ENCODE measurements around the gene HP.
"Not testable (repeated sequence)": the region's sequence is repeated elsewhere in the genome, so short reads cannot be mapped to it uniquely, and the experiment has no call there.

DNA sequence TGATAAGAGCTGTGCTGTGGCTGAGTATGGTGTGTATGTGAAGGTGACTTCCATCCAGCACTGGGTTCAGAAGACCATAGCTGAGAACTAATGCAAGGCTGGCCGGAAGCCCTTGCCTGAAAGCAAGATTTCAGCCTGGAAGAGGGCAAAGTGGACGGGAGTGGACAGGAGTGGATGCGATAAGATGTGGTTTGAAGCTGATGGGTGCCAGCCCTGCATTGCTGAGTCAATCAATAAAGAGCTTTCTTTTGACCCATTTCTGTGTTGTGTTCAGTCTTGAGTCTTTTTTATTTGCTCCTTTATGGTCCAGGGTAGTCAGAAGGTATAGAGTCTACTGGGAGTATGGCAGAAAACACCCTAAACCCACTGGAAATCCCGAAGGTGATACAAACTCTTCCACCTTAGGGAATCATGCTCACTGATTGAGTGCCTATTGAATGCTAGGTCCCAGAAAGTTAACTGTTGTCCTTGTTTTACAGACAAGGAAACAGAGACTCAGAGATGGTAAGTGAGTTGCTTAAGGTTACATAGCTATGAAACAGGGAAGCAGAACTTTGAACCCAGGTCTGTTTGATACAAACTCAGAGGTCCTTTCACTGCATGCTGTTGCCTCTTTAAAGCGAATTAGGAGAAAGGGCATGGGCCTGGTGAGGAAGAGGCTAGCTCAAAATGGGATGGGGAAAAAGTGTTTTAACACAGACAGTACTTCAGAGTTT lies 22.8 kb downstream of the HP start:
- TF ChIP-seq, protein P1, sequence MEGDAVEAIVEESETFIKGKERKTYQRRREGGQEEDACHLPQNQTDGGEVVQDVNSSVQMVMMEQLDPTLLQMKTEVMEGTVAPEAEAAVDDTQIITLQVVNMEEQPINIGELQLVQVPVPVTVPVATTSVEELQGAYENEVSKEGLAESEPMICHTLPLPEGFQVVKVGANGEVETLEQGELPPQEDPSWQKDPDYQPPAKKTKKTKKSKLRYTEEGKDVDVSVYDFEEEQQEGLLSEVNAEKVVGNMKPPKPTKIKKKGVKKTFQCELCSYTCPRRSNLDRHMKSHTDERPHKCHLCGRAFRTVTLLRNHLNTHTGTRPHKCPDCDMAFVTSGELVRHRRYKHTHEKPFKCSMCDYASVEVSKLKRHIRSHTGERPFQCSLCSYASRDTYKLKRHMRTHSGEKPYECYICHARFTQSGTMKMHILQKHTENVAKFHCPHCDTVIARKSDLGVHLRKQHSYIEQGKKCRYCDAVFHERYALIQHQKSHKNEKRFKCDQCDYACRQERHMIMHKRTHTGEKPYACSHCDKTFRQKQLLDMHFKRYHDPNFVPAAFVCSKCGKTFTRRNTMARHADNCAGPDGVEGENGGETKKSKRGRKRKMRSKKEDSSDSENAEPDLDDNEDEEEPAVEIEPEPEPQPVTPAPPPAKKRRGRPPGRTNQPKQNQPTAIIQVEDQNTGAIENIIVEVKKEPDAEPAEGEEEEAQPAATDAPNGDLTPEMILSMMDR (IDR thresholded peaks at IDR 0.05): not testable (repeated sequence)
- TF ChIP-seq POLR2A (IDR thresholded peaks at IDR 0.05; ENCODE audit: low read depth); EP300 (IDR thresholded peaks at IDR 0.05): not testable (repeated sequence)

Measured in esophagus muscularis mucosa (tissue), 4 donors.